ENCODE results near the gene HSD17B4. TPM values are rescaled to one million over a fixed set of nuclear protein-coding genes. Genes with fewer than 3 reads are reported as not detected.

HSD17B4 gene
- total RNA-seq, 1 experiment from 2014 or later = 107 TPM

- ChIA-PET POLR2A (interaction anchor here (0.5 kb wide), 1 partner anchor 952 kb away, joined by 5 read pairs; no protein-coding TSS in a partner anchor), CTCF (no interaction called here)
- TF ChIP-seq POLR2AphosphoS5 (IDR thresholded peaks at IDR 0.05; ENCODE audit: low read depth, low read length) (no peak), REST (IDR thresholded peaks at IDR 0.05; ENCODE audit: insufficient read depth in 1 of 2, low read depth in 2 of 2, low read length in 1 of 2) (no peak), SIN3A (IDR thresholded peaks at IDR 0.05; ENCODE audit: borderline replicate concordance, insufficient read depth, low read depth, low read length) (no peak), TCF7L2 (IDR thresholded peaks at IDR 0.05; ENCODE audit: low read depth, low read length) (no peak), CTCF (IDR thresholded peaks at IDR 0.05) (no peak)
- BruUV-seq (replicated peaks) = no TSS peak
- in situ Hi-C loops (cut with HindIII; ENCODE audit: low pct_unique_long_range_greater_than_20kb, low sequenced_read_pairs) (no loop called here), intact Hi-C loops (cut with micrococcal nuclease; ENCODE audit: unreplicated experiment) (no loop called here)
- Histone ChIP-seq H3K4me1 (ENCODE audit: control insufficient read depth, insufficient read depth, low read length) (peaks cover 2% of the 10 kb centered on the region; the same call in 1 of the 2 replicates), H3K27me3 (ENCODE audit: control insufficient read depth, insufficient read depth, low read length) (peaks cover 3% of the 10 kb centered on the region; the same call in 1 of the 2 replicates), H3K9me3 (ENCODE audit: control insufficient read depth, insufficient read depth, low read depth, low read length) (no peaks in the 10 kb centered on the region), H3K4me3 (ENCODE audit: low read depth in 2 of 2, low read length in 2 of 2) (no peak overlapping the region), H3K36me3 (ENCODE audit: control insufficient read depth, insufficient read depth, low read length) (no peaks in the 10 kb centered on the region), H3K27ac (ENCODE audit: low read length) (no peak overlapping the region)
- DNase-seq (ENCODE audit: low read depth, low spot score) = no peak
- no peak for ATAC-seq
These were observed 45.7 kb upstream of the HSD17B4 start for GRCh38 chr5:119406551-119407110.

DNA sequence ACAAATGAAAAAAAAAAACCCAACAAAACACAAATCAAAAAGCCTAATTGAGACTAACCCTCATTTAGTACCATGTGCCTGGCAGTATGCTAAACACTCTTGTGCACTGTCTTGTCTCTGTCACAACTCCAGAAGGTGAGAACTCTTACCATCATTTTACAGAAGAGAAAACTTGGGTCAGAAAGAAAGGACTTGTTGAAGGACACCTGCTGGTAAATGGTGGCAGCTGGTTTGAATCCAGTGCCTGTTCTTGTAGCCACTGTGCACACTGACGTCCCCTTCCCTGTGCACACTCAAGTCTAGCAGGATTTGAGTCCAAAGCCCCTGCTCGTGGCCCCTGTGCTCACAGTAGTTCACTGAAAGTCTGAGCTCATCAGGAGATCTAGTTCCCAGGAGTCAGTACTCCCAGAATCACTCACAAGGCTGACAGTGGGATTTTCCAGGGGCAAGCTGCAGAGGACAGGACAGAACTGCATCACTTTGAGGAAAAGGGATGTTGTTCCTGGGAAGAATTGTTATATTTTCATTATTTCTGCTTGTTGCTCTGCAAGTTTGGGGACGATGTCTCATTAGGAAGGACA is 43.0 kb upstream of the HSD17B4 start:
- H3K27ac ChIP-seq (ENCODE audit: low read length) = no peak overlapping the region
- in situ Hi-C loops (cut with HindIII; ENCODE audit: low pct_unique_long_range_greater_than_20kb, low sequenced_read_pairs) = no loop called here
- H3K4me1 ChIP-seq (ENCODE audit: control insufficient read depth, insufficient read depth, low read length) = peaks cover 5% of the 10 kb centered on the region; the same call in 1 of the 2 replicates
- H3K9me3 ChIP-seq (ENCODE audit: control insufficient read depth, insufficient read depth, low read depth, low read length) = no peaks in the 10 kb centered on the region
- ChIA-PET CTCF (interaction anchor here (0.9 kb wide), 1 partner anchor 422 kb away, joined by 4 read pairs; no protein-coding TSS in a partner anchor), POLR2A (no interaction called here)
- no peak overlapping the region for H3K4me3 ChIP-seq (ENCODE audit: low read depth in 2 of 2, low read length in 2 of 2)
- H3K36me3 ChIP-seq (ENCODE audit: control insufficient read depth, insufficient read depth, low read length) = no peaks in the 10 kb centered on the region
- no TSS peak for BruUV-seq (replicated peaks)
- DNase-seq (ENCODE audit: low read depth, low spot score) = no peak
- no peak for ATAC-seq
- H3K27me3 ChIP-seq (ENCODE audit: control insufficient read depth, insufficient read depth, low read length) = no peaks in the 10 kb centered on the region; the same call in 1 of the 2 replicates
- intact Hi-C loops (cut with micrococcal nuclease; ENCODE audit: unreplicated experiment) = no loop called here
- TF ChIP-seq TCF7L2 (IDR thresholded peaks at IDR 0.05; ENCODE audit: low read depth, low read length) = no peak
- no peak for TF ChIP-seq SIN3A (IDR thresholded peaks at IDR 0.05; ENCODE audit: borderline replicate concordance, insufficient read depth, low read depth, low read length)
- TF ChIP-seq REST (IDR thresholded peaks at IDR 0.05; ENCODE audit: insufficient read depth in 1 of 2, low read depth in 2 of 2, low read length in 1 of 2) = no peak
- TF ChIP-seq POLR2AphosphoS5 (IDR thresholded peaks at IDR 0.05; ENCODE audit: low read depth, low read length) = no peak
